ENCODE results near the gene ERMARD. TPM values are rescaled to one million over a fixed set of nuclear protein-coding genes. Genes with fewer than 3 reads are reported as not detected.

ERMARD gene
- total RNA-seq, 3 donors from 2014 or later (not counting 1 experiment from before 2014, with no cell fraction given) = 33.9 to 42.2 (median 36.4) TPM

- Histone ChIP-seq H3K27me3 (ENCODE audit: control insufficient read depth, insufficient read depth, low read length) (peaks cover 5% of the 10 kb centered on the region), H3K4me1 (ENCODE audit: control insufficient read depth, insufficient read depth, low read length) (no peaks in the 10 kb centered on the region), H3K9me3 (ENCODE audit: control insufficient read depth, insufficient read depth, low read length) (no peaks in the 10 kb centered on the region), H3K4me3 (ENCODE audit: low read length) (no peak overlapping the region), H3K27ac (ENCODE audit: low read length) (no peak overlapping the region), H3K36me3 (ENCODE audit: control insufficient read depth, insufficient read depth, low read length) (no peaks in the 10 kb centered on the region)
- Mint-ChIP-seq H3K4me3 (no peak overlapping the region), H3K4me1 (no peaks in the 10 kb centered on the region), H3K27me3 (ENCODE audit: low read depth in 2 of 2) (peaks cover 54 to 73% of the 10 kb centered on the region in 2 donors), H3K27ac (no peak overlapping the region), H3K36me3 (peaks cover 7% of the 10 kb centered on the region), H3K9me3 (no peaks in the 10 kb centered on the region)
- 91% methylated on average over 12 of the region's 12 CpGs for WGBS (ENCODE audit: insufficient coverage)
- DNase-seq (no peak), ATAC-seq (no peak)
- no peak for TF ChIP-seq CTCF (IDR thresholded peaks at IDR 0.05)
- intact Hi-C loops (cut with micrococcal nuclease) = no loop called here
These were observed 74.3 kb downstream of the ERMARD start for GRCh38 chr6:169825558-169826225.

GRCh38 chr6:169826697-169827096, 75.3 kb downstream of the ERMARD start:
- Mint-ChIP-seq H3K27ac (no peak overlapping the region), H3K4me1 (peaks cover 4 to 5% of the 10 kb centered on the region in 2 donors), H3K36me3 (peaks cover 7% of the 10 kb centered on the region), H3K27me3 (ENCODE audit: low read depth in 2 of 2) (peaks cover 55 to 74% of the 10 kb centered on the region in 2 donors), H3K4me3 (no peak overlapping the region), H3K9me3 (no peaks in the 10 kb centered on the region)
- intact Hi-C loops (cut with micrococcal nuclease) = no loop called here
- Histone ChIP-seq H3K4me3 (ENCODE audit: low read length) (no peak overlapping the region), H3K36me3 (ENCODE audit: control insufficient read depth, insufficient read depth, low read length) (no peaks in the 10 kb centered on the region), H3K27ac (ENCODE audit: low read length) (no peak overlapping the region), H3K9me3 (ENCODE audit: control insufficient read depth, insufficient read depth, low read length) (no peaks in the 10 kb centered on the region), H3K27me3 (ENCODE audit: control insufficient read depth, insufficient read depth, low read length) (peaks cover 5% of the 10 kb centered on the region), H3K4me1 (ENCODE audit: control insufficient read depth, insufficient read depth, low read length) (peaks cover 4% of the 10 kb centered on the region)
- no peak for ATAC-seq
- DNase-seq = no peak
- TF ChIP-seq CTCF (IDR thresholded peaks at IDR 0.05) = no peak

- intact Hi-C loops (cut with micrococcal nuclease) = no loop called here
- H3K27me3 Mint-ChIP-seq (ENCODE audit: low read depth in 2 of 2) = peaks cover 57 to 71% of the 10 kb centered on the region in 2 donors
- TF ChIP-seq CTCF (IDR thresholded peaks at IDR 0.05) = no peak
- no peaks in the 10 kb centered on the region for H3K9me3 Mint-ChIP-seq
- DNase-seq (no peak), ATAC-seq (no peak)
- Histone ChIP-seq H3K9me3 (ENCODE audit: control insufficient read depth, insufficient read depth, low read length) (no peaks in the 10 kb centered on the region), H3K4me3 (ENCODE audit: low read length) (no peak overlapping the region), H3K36me3 (ENCODE audit: control insufficient read depth, insufficient read depth, low read length) (no peaks in the 10 kb centered on the region), H3K4me1 (ENCODE audit: control insufficient read depth, insufficient read depth, low read length) (peaks cover 7% of the 10 kb centered on the region), H3K27me3 (ENCODE audit: control insufficient read depth, insufficient read depth, low read length) (peaks cover 7% of the 10 kb centered on the region), H3K27ac (ENCODE audit: low read length) (no peak overlapping the region)
- H3K4me3 Mint-ChIP-seq = no peak overlapping the region
- peaks cover 6 to 8% of the 10 kb centered on the region in 2 donors for H3K4me1 Mint-ChIP-seq
- H3K36me3 Mint-ChIP-seq = peaks cover 7% of the 10 kb centered on the region
- 78% methylated on average over 12 of the region's 12 CpGs for WGBS (ENCODE audit: insufficient coverage)
- H3K27ac Mint-ChIP-seq = no peak overlapping the region
These were observed 75.9 kb downstream of the ERMARD start for GRCh38 chr6:169827290-169827717.

GRCh38 chr6:169828176-169828575, 76.8 kb downstream of the ERMARD start:
- Histone ChIP-seq H3K9me3 (ENCODE audit: control insufficient read depth, insufficient read depth, low read length) (no peaks in the 10 kb centered on the region), H3K4me3 (ENCODE audit: low read length) (no peak overlapping the region), H3K27me3 (ENCODE audit: control insufficient read depth, insufficient read depth, low read length) (peaks cover 7% of the 10 kb centered on the region), H3K4me1 (ENCODE audit: control insufficient read depth, insufficient read depth, low read length) (peaks cover 7% of the 10 kb centered on the region), H3K27ac (ENCODE audit: low read length) (no peak overlapping the region), H3K36me3 (ENCODE audit: control insufficient read depth, insufficient read depth, low read length) (no peaks in the 10 kb centered on the region)
- intact Hi-C loops (cut with micrococcal nuclease) = no loop called here
- no peak for ATAC-seq
- 90% methylated on average over 13 of the region's 13 CpGs for WGBS (ENCODE audit: insufficient coverage)
- peaks cover 7% of the 10 kb centered on the region for H3K36me3 Mint-ChIP-seq
- H3K4me1 Mint-ChIP-seq = peaks cover 6 to 8% of the 10 kb centered on the region in 2 donors
- no peaks in the 10 kb centered on the region for H3K9me3 Mint-ChIP-seq
- DNase-seq = no peak
- no peak for TF ChIP-seq CTCF (IDR thresholded peaks at IDR 0.05)
- H3K27ac Mint-ChIP-seq = no peak overlapping the region
- H3K4me3 Mint-ChIP-seq = no peak overlapping the region
- peaks cover 53 to 65% of the 10 kb centered on the region in 2 donors for H3K27me3 Mint-ChIP-seq (ENCODE audit: low read depth in 2 of 2)

Data from natural killer cell (primary cell).